Regular cardiac myocyte (primary cell): ENCODE results near the gene PCDHGA9. TPM values are rescaled to one million over a fixed set of nuclear protein-coding genes. Genes with fewer than 3 reads are reported as not detected.

Experiments
- total RNA-seq: library from RNA; depleted of rRNA; stranded (reverse); fragments of >200 nt; gene quantifications from 2 replicates; pipeline ENCODE4 v1.2.3, GENCODE V29; 2014

PCDHGA9 gene
- 2.1 and 3.1 TPM in 2 replicates for total RNA-seq

DNA sequence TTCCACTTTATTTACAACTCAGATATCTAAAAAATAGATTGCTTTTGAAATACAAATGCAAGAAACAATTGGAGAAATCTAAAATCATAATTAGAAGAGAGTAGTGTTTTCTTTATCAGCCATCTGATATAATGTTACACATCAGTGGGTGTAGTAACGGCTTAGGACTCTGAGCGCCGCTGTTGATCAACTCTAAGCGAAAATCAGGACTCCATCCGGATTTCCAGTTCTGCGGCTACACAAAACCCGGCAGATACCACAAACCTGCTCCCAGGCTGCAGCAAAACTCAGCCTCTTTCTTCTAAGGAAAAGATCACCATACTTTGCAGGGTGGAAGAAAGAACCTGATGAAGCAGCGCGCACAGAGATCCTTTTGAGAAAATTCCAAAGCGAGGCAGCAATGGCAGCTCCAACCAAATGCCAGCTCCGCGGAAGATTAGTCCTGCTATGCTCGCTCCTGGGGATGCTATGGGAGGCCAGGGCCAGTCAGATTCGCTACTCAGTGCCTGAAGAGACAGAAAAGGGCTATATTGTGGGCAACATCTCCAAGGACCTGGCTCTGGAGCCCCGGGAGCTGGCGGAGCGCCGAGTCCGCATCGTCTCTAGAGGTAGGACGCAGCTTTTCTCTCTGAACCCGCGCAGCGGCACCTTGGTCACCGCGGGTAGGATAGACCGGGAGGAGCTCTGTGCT is at the start of gene PCDHGA9:
TSS of gene PCDHGA9 (plus strand) at position 226 of the 691 bp plus-strand sequence. CDS start at position 401, 175 bp downstream.

DNA sequence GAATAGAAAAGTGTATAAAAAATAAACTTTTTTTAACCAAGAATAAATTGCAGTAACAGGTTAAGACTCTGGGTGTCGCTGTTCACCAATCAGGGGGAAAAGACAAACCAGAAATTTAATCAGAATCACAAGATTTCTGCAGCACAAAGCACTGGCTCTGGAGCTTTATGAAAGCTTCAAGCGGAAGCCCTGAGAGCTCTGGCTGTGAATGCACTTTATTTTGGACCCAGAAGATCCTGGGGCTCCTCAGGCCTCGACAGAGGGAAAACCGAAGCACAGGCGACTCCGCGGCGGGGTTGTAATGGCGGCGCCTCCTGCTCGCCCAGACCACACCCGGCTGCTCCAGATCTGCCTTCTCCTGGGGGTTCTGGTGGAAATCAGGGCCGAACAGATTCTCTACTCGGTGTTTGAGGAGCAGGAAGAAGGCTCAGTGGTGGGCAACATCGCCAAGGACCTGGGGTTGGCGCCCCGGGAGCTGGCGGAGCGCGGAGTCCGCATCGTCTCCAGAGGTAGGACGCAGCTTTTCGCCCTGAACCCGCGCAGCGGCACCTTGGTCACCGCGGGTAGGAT is 47.6 kb upstream of the PCDHGA9 start, which contains the start of gene PCDHGA4:
TSS of gene PCDHGA4 (plus strand) at position 122 of the 570 bp plus-strand sequence. CDS start at position 209, 87 bp downstream.

DNA sequence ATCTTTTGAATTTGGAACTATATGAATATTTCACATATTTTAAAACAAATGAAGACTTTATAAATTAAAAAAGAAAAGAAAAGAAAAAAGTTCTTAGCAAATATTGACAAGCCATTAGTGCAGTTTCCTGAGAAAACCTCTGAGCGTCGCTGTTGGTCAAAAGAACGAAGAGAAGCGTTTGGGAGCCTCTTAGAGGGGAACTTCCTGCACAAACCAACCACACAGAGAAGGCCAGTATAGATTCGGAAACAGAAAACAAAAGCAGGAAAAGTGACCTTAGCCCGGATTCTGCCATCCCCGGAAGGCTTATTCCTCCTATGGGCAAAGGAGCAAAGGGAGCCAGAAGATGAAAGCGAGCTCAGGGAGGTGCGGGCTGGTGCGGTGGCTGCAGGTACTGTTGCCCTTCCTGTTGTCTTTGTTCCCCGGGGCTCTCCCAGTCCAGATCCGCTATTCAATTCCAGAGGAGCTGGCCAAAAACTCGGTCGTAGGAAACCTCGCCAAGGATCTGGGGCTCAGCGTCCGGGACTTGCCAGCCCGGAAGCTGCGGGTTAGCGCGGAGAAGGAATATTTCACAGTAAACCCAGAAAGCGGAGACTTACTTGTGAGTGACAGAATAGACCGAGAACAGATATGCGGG is 42.7 kb upstream of the PCDHGA9 start, which contains the start of gene PCDHGB2:
TSS of gene PCDHGB2 (plus strand) at position 205 of the 637 bp plus-strand sequence. CDS start at position 347, 142 bp downstream.

DNA sequence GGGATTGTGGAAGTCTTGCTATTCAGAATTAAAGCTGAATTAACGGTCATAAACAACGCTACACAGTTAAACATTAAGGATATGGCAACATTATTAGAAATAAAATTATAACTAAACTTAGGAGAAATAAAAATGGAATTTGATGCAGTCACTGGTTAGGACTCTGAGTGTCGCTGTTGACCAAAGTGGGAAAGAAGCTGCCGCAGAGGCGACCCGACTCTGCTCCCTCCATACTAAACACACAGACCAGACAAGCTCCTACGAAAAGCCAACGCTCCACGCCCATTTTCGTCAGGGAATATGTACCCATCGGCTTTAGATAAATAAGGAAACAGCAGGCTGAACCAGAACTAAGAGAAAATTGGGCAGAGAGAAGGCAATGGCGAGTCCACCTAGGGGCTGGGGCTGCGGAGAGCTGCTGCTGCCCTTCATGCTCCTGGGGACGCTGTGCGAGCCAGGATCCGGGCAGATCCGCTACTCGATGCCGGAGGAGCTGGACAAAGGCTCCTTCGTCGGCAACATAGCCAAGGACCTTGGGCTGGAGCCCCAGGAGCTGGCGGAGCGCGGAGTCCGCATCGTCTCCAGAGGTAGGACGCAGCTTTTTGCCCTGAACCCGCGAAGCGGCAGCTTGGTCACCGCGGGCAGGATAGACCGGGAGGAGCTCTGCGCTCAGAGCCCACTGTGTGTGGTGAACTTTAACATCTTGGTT is 38.5 kb upstream of the PCDHGA9 start, which contains the start of gene PCDHGA5:
TSS of gene PCDHGA5 (plus strand) at position 211 of the 709 bp plus-strand sequence. CDS start at position 380, 169 bp downstream.

DNA sequence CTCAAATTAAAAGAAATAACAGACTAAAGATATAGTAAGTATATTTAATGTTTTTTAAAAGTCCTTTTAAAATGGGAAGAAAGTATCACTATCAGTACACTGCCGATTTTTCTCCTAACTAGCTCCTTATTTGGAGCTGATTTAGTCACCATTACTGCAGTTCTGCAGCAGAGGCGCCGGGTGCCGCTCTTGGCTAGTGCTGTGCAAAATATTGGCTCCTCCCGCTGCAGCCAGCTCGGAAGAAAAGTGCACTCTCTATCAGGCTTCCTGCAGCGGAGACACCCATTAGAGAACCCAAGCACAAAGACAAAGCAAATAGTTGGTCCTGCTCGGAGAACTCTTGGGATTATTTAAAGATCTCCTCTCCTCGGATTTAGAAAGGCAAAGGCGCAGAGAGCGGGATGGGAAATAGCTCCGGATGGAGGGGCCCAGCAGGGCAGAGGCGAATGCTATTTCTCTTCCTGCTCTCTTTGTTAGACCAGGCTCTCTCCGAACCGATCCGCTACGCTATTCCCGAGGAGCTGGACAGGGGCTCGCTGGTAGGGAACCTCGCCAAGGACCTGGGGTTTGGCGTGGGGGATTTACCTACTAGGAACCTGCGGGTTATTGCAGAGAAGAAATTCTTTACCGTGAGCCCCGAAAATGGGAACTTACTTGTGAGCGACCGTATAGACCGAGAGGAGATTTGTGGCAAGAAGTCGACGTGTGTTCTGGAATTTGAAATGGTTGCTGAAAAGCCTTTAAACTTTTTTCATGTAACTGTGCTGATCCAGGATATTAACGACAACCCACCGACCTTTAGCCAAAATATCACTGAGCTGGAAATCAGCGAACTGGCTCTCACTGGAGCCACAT is 32.4 kb upstream of the PCDHGA9 start, which contains the start of gene PCDHGB3:
TSS of gene PCDHGB3 (plus strand) at position 249 of the 855 bp plus-strand sequence. CDS start at position 402, 153 bp downstream.

DNA sequence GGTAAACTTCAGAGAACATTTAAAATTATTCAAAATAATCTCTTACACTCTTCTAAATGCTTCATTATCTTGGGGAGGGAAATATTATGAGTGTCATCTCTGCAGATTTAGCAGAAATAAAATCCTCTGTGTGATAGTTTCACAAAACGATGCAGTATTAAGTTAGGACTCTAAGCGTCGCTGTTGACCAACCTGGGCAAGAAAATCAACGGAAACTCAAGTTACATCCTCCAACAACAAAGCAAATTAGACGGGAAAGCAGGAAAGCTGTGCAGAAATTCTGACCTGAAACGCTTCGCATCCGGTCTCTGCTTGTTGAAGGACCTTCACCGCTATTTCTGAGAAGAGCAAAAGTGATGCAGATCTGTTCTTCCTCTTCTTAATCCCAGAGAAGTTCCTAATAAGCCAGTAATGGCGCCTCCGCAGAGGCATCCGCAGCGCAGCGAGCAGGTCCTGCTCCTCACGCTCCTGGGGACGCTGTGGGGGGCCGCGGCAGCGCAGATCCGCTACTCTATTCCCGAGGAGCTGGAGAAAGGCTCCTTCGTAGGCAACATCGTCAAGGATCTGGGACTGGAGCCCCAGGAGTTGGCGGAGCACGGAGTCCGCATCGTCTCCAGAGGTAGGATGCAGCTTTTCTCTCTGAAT is 28.8 kb upstream of the PCDHGA9 start, which contains the start of gene PCDHGA6:
TSS of gene PCDHGA6 (plus strand) at position 219 of the 645 bp plus-strand sequence. CDS start at position 412, 193 bp downstream.

DNA sequence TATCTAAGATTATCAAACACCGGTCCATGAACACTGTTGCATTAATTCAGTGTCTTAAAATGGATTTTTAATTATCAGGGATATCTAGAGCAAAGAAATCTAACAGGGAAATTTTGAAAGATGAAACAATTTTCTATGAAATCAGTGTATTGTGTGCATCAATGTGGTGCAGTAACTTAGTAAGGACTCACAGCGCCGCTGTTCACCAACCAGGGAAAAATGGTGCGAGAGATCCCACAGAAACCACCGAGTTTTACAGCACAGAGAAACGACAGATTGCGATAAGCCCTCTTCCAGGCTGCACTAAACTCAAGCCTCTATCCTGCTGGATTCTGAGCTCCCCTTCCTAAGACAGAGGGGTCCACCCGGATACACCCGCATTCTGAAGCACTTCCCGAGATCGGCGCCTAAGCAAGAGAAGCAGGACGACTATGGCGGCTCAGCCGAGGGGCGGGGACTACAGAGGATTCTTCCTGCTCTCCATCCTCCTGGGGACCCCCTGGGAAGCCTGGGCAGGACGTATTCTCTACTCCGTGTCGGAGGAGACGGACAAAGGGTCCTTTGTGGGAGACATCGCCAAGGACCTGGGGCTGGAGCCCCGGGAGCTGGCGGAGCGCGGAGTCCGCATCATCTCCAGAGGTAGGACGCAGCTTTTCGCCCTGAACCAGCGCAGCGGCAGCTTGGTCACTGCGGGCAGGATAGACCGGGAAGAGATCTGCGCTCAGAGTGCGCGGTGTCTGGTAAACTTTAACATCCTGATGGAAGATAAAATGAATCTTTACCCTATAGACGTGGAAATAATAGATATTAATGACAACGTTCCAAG is 19.9 kb upstream of the PCDHGA9 start, which contains the start of gene PCDHGA7:
TSS of gene PCDHGA7 (plus strand) at position 274 of the 826 bp plus-strand sequence. CDS start at position 432, 158 bp downstream.

DNA sequence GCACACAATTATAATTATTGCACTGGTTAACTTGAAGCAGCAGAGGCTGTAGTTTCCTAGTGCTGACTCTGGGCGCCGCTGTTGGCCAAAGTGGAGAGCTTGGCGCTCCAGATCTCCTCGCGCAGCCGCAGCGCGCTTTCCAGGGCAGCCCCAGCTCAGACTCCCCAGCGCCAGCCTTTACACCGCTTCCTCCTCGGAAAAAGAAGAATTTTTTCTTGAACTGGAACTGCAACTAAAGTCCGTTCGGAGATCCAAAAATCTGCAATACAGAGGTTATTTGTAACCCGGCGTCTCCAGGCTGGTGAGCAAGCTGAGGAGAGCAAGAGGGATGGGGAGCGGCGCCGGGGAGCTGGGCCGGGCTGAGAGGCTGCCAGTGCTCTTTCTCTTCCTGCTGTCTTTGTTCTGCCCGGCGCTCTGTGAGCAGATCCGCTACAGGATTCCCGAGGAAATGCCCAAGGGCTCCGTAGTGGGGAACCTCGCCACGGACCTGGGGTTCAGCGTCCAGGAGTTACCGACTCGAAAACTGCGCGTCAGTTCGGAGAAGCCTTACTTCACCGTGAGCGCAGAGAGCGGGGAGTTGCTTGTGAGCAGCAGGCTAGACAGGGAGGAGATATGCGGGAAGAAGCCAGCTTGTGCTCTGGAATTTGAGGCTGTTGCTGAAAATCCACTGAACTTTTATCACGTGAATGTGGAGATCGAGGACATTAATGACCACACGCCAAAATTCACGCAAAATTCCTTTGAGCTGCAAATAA is 14.8 kb upstream of the PCDHGA9 start, which contains the start of gene PCDHGB4:
TSS of gene PCDHGB4 (plus strand) at position 142 of the 755 bp plus-strand sequence. CDS start at position 329, 187 bp downstream.

DNA sequence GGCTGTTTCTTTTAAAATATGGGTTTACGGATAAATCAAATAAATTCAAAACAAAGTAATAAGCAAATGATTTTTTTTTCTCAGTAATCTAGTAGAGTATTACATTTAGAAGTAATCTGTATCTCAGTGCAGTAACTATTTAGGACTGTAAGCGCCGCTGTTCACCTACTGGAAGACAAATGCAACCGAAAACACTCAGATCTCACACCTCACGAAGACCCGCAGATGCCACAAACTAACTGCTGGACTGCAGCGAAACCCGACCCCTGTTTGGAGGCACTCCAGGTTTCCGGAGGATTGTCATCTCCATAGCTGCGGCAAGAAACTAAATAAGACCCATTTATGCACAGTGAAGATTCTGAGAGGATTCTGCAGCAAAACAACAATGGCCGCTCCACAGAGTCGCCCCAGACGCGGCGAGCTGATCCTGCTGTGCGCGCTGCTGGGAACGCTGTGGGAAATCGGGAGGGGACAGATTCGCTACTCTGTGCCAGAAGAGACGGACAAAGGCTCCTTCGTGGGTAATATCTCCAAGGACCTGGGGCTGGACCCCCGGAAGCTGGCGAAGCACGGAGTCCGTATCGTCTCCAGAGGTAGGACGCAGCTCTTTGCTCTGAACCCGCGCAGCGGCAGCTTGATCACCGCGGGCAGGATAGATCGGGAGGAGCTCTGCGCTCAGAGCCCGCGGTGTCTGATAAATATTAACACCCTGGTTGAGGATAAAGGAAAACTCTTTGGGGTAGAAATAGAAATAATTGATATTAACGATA is 10.0 kb upstream of the PCDHGA9 start, which contains the start of gene PCDHGA8:
TSS of gene PCDHGA8 (plus strand) at position 205 of the 770 bp plus-strand sequence. CDS start at position 386, 181 bp downstream.

DNA sequence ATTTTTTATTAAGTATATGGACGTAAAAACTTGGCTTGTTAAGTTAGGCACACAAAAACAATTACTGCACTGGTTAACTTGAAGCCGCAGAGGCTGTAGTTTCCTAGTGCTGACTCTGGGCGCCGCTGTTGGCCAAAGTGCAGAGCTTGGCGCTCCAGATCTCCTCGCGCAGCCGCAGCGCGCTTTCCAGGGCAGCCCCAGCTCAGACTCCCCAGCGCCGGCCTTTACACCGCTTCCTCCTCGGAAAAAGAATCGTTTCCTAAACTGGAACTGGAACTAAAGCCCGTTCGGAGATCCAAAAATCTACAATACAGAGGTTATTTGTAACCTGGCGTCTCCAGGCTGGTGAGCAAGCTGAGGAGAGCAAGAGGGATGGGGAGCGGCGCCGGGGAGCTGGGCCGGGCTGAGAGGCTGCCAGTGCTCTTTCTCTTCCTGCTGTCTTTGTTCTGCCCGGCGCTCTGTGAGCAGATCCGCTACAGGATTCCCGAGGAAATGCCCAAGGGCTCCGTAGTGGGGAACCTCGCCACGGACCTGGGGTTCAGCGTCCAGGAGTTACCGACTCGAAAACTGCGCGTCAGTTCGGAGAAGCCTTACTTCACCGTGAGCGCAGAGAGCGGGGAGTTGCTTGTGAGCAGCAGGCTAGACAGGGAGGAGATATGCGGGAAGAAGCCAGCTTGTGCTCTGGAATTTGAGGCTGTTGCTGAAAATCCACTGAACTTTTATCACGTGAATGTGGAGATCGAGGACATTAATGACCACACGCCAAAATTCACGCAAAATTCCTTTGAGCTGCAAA is 4.6 kb upstream of the PCDHGA9 start, which contains the start of gene PCDHGB5:
TSS of gene PCDHGB5 (plus strand) at position 192 of the 796 bp plus-strand sequence. CDS start at position 373, 181 bp downstream.

DNA sequence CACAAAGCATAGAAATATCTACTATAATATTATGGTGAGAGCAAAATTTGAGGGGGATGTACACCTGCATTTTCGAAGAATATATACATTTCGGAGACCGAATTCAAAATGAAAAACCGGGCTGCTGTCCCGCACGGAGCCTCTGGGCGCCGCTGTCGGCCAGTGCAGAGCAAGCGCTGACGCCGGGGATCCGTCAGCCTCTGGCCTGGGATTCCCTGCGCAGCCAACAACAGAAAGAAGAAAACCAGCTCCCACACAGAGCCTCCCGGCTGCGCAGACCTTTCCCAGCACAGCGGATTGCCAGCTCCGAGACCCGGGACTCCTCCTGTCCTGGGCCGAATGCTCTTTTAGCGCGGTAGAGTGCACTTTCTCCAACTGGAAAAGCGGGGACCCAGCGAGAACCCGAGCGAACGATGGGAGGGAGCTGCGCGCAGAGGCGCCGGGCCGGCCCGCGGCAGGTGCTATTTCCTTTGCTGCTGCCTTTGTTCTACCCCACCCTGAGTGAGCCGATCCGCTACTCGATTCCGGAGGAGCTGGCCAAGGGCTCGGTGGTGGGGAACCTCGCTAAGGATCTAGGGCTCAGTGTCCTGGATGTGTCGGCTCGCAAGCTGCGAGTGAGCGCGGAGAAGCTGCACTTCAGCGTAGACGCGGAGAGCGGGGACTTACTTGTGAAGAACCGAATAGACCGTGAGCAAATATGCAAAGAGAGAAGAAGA is 5.4 kb downstream of the PCDHGA9 start, which contains the start of gene PCDHGB6:
TSS of gene PCDHGB6 (plus strand) at position 232 of the 716 bp plus-strand sequence. CDS start at position 414, 182 bp downstream.

DNA sequence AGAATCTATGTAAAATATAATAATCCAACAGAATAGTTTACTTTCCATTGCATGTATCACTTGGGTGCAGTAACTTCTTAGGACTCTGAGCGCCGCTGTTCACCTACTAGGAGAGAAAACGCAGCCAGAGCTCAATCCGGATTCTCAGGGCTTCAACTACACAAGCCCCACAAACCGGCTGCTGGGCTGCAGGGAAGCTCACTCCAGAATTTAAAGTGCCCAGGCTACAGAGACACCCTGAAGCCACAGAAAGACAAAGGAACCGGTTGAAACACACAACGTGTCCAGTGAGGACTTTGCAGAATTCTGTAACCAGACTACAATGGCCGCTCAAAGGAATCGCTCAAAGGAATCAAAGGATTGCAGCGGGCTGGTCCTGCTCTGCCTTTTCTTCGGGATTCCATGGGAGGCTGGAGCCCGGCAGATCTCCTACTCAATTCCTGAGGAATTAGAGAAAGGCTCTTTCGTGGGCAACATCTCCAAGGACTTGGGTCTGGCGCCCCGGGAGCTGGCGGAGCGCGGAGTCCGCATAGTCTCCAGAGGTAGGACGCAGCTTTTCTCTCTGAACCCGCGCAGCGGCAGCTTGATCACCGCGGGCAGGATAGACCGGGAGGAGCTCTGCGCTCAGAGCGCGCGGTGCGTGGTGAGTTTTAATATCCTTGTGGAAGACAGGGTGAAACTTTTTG is 10.4 kb downstream of the PCDHGA9 start, which contains the start of gene PCDHGA10:
TSS of gene PCDHGA10 (plus strand) at position 134 of the 686 bp plus-strand sequence. CDS start at position 323, 189 bp downstream.

DNA sequence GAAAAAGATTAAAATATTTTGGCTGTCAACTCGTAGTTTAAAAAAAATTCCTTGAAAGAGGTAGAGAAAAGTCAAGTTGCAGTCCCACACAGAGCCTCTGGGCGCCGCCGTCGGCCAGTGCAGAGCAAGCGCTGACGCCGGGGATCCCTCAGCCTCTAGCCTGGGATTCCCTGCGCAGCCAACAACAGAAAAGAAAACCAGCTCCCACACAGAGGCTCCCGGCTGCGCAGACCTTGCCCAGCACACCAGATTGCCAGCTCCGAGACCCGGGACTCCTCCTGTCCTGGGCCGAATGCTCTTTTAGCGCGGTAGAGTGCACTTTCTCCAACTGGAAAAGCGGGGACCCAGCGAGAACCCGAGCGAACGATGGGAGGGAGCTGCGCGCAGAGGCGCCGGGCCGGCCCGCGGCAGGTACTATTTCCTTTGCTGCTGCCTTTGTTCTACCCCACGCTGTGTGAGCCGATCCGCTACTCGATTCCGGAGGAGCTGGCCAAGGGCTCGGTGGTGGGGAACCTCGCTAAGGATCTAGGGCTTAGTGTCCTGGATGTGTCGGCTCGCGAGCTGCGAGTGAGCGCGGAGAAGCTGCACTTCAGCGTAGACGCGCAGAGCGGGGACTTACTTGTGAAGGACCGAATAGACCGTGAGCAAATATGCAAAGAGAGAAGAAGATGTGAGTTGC is 15.1 kb downstream of the PCDHGA9 start, which contains the start of gene PCDHGB7:
TSS of gene PCDHGB7 (plus strand) at position 184 of the 679 bp plus-strand sequence. CDS start at position 367, 183 bp downstream.

DNA sequence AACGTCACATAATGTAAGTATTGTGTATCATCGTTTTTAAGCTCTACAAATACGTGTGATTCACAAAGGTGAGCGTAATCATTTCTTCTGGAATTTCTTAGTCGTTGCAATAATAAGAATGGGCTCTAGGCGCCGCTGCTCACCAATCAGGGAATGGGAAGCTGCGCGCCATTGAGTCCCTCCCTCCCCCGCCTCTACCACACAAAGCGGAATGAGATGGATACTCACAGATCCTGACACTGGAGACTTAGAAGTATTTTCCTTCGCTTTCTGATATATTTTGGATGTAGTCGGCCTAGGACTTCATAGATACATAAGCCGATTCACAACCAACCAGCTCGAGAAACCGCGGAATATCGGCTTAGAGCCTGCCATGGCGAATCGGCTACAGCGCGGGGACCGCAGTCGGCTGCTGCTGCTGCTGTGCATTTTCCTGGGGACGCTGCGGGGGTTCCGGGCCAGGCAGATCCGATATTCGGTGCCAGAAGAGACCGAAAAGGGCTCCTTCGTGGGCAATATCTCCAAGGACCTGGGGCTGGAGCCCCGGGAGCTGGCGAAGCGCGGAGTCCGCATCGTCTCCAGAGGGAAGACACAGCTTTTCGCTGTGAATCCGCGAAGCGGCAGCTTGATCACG is 18.4 kb downstream of the PCDHGA9 start, which contains the start of gene PCDHGA11:
TSS of gene PCDHGA11 (plus strand) at position 197 of the 634 bp plus-strand sequence. CDS start at position 374, 177 bp downstream.

